ENCODE measurements around the gene USP37.

The USP37 gene

GRCh38 chr2:218400930-218401881 lies 166.9 kb downstream of the USP37 start:
- peak; percentile 52 for DNase-seq
